ENCODE results near the gene CPNE5. TPM values are rescaled to one million over a fixed set of nuclear protein-coding genes. Genes with fewer than 3 reads are reported as not detected.

CPNE5 gene
- total RNA-seq, 1 donor from 2014 or later = 0.13 TPM

DNA sequence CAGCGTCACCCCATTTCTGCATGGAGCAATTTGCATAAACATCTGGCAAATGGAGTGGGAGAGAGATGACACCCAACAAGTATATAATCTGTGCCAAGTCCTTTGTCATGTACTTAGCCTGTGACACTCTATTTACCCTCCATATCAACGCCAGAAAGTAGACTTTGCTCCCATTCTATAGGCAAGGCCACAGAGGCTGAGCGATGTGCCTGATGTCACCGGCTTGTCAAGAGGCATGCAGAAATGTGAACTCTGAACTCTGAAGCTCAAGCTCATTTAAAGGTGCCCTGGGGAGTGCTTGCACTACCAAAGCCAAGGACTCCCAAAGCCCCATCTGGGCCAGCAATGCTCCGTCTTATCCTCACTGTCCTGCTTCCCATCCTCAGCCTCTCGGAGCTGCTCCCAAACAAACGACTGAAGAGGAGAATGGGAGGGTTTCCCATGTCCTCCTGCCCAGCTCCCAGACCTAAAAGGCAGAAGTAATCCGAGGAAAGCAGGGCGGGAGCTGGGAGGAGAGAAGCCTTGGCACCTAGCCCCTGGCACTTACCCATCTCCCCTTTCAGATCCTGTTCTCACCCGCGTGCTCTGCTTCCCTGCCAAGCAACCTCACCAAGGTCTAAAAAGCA is 9.2 kb downstream of the CPNE5 start:
- Histone ChIP-seq H3K27me3 (ENCODE audit: control insufficient read depth, insufficient read depth, low read length) (no peaks in the 10 kb centered on the region), H3K36me3 (ENCODE audit: control insufficient read depth, insufficient read depth, low read length) (no peaks in the 10 kb centered on the region), H3K4me3 (ENCODE audit: low read depth, low read length) (no peak overlapping the region)
- DNase-seq (ENCODE audit: low read depth) = no peak
- TF ChIP-seq, protein P1, sequence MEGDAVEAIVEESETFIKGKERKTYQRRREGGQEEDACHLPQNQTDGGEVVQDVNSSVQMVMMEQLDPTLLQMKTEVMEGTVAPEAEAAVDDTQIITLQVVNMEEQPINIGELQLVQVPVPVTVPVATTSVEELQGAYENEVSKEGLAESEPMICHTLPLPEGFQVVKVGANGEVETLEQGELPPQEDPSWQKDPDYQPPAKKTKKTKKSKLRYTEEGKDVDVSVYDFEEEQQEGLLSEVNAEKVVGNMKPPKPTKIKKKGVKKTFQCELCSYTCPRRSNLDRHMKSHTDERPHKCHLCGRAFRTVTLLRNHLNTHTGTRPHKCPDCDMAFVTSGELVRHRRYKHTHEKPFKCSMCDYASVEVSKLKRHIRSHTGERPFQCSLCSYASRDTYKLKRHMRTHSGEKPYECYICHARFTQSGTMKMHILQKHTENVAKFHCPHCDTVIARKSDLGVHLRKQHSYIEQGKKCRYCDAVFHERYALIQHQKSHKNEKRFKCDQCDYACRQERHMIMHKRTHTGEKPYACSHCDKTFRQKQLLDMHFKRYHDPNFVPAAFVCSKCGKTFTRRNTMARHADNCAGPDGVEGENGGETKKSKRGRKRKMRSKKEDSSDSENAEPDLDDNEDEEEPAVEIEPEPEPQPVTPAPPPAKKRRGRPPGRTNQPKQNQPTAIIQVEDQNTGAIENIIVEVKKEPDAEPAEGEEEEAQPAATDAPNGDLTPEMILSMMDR (IDR thresholded peaks at IDR 0.05; ENCODE audit: insufficient read depth, low read length, poor library complexity, severe bottlenecking) = no peak

DNA sequence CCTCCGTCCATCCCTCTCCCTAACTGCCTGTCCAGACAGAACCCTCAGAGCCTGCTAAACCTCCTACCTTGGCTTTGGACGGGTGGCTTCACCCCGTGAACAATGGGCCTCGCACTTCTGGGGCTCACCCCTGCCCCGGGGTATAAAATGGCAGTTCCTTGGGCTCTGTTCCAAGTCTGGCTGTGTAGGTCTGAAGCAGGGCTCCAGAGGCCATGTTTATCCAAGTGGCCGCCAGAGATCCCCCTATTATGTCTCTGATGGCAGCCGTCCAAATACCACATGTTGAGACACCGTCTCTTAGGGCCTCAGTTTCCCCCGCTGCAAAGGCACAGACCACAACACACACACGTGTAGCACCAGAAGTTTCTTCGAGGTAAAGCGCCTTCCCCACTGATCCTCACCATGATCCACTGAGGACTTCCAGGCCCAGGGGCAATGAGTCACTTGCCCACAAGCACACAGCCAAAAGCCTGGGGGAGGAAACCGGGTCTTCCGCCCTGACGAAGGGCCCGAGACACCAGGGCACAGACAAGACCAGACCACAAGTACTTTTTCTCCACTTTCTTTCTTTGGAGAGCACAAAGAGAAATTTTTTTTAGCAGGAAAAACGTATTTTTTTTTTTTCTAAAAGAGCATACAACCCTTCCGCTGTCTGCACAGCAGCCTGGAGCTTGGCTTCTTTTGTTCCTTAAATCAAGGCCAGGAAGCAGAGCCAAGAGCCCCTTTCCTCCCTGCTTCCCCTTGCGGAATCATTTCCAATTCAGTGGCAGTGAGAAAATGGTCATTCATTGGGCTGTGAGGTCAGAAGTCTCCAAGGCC is 11.8 kb downstream of the CPNE5 start:
- TF ChIP-seq, protein P1 (IDR thresholded peaks at IDR 0.05; ENCODE audit: insufficient read depth, low read length, poor library complexity, severe bottlenecking) = no peak
- DNase-seq (ENCODE audit: low read depth) = peak; percentile 71
- no peaks in the 10 kb centered on the region for H3K27me3 ChIP-seq (ENCODE audit: control insufficient read depth, insufficient read depth, low read length)
- no peak overlapping the region for H3K4me3 ChIP-seq (ENCODE audit: low read depth, low read length)
- no peaks in the 10 kb centered on the region for H3K36me3 ChIP-seq (ENCODE audit: control insufficient read depth, insufficient read depth, low read length)

DNA sequence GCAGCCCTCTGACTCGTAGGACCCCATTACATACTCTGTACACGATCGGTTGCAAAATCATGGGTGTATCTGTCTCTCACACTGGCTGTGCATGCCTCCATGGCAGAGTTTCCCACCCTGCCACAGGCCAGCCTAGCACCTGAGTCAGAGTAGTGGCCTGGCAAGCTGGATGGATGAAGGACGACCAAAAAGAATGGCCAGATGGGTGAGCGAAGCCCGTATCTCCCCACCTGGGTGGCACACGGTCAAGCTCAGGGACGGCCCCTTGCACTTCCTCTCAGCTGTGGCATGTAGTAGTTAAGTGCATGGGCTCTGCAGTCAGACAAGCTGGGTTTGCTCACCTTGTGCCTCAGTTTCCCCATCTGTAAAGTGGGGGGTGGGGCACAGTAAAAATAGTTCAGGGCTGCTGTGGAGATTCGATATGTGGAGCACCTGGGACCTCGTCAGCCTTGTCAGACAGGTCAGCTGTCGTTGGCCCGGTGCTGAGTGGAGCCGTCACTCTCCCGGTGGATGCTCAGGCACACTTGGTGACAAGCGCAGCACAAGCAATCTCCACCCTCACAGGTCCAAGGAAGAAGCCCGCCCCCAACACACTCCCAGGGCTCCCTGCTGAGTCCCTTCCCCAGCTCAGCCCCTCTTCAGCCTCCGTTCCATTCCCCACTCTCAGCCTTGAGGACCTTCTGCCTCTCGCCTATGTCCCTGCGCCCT is 12.6 kb downstream of the CPNE5 start:
- TF ChIP-seq, protein P1 (IDR thresholded peaks at IDR 0.05; ENCODE audit: insufficient read depth, low read length, poor library complexity, severe bottlenecking) = no peak
- Histone ChIP-seq H3K36me3 (ENCODE audit: control insufficient read depth, insufficient read depth, low read length) (no peaks in the 10 kb centered on the region), H3K27me3 (ENCODE audit: control insufficient read depth, insufficient read depth, low read length) (no peaks in the 10 kb centered on the region), H3K4me3 (ENCODE audit: low read depth, low read length) (no peak overlapping the region)
- DNase-seq (ENCODE audit: low read depth) = no peak

DNA sequence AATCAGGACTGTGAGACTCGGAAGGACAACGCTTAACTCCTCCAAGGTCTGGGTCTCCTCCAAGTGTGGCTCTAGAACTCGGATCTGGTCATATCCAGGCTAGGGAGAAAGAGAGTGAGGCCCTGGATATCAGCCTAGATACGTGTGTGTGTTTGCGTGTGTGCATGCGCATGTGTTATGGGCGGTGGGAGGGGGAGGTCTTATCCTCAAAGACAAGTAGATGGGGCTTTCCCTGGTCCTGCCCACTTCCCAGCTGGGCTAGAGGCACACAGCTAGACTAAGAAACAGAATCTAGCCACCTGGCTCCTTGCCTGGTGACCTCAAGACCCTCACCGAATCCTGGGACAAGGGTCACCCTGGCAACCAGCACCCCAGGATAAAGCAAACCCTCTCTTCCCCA is 13.2 kb downstream of the CPNE5 start:
- no peaks in the 10 kb centered on the region for H3K36me3 ChIP-seq (ENCODE audit: control insufficient read depth, insufficient read depth, low read length)
- H3K4me3 ChIP-seq (ENCODE audit: low read depth, low read length) = no peak overlapping the region
- TF ChIP-seq, protein P1 (IDR thresholded peaks at IDR 0.05; ENCODE audit: insufficient read depth, low read length, poor library complexity, severe bottlenecking) = no peak
- no peak for DNase-seq (ENCODE audit: low read depth)
- H3K27me3 ChIP-seq (ENCODE audit: control insufficient read depth, insufficient read depth, low read length) = no peaks in the 10 kb centered on the region

DNA sequence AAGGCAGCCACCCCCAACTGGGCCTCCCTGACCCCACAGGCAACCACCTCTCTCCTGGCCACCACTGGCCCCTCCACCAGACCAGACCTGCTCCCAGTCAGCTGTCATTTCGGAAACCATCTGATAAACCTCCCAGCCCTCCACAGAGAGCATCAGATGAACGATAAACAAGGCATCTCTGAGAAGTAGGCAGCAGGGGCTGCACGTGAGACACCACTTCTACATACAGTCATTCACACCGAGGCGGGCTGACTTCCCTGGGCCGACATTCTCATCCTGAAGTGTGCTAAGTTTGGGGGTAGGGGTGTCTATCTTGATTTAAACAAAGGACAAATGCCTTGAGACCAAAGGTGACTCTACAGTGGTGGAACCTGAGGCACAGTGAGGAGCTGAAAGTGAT is 13.8 kb downstream of the CPNE5 start:
- H3K4me3 ChIP-seq (ENCODE audit: low read depth, low read length) = no peak overlapping the region
- TF ChIP-seq, protein P1 (IDR thresholded peaks at IDR 0.05; ENCODE audit: insufficient read depth, low read length, poor library complexity, severe bottlenecking) = no peak
- no peak for DNase-seq (ENCODE audit: low read depth)
- H3K27me3 ChIP-seq (ENCODE audit: control insufficient read depth, insufficient read depth, low read length) = no peaks in the 10 kb centered on the region
- no peaks in the 10 kb centered on the region for H3K36me3 ChIP-seq (ENCODE audit: control insufficient read depth, insufficient read depth, low read length)

Data from kidney epithelial cell (primary cell).